ENCODE measurements around the gene ARAF.
A peak's percentile ranks its signal among the peaks of the same experiment; 100 is the strongest.

ARAF gene

GRCh38 chrX:47523297-47523696, 37.7 kb upstream of the ARAF start (continued):
- TF ChIP-seq CTCF (tag by site-specific recombination; IDR thresholded peaks at IDR 0.05) (peak; percentile 92), ZFP41 (tag by site-specific recombination; IDR thresholded peaks at IDR 0.05; ENCODE audit: borderline replicate concordance) (no peak), ZBTB48 (tag by site-specific recombination; IDR thresholded peaks at IDR 0.05) (no peak), ZNF10 (tag by site-specific recombination; IDR thresholded peaks at IDR 0.05) (peak; percentile 59), ZIC2 (tag by site-specific recombination; IDR thresholded peaks at IDR 0.05) (peak; percentile 44; the same call in 1 of the 2 replicates), PRDM6 (tag by site-specific recombination; IDR thresholded peaks at IDR 0.05) (no peak), ZNF654 (tag by site-specific recombination; IDR thresholded peaks at IDR 0.05; ENCODE audit: low read depth) (peak; percentile 63), ZNF776 (tag by site-specific recombination; IDR thresholded peaks at IDR 0.05; ENCODE audit: borderline replicate concordance) (no peak), SP3 (tag by site-specific recombination; IDR thresholded peaks at IDR 0.05) (peak; percentile 48)
- TF ChIP-seq, protein P1, sequence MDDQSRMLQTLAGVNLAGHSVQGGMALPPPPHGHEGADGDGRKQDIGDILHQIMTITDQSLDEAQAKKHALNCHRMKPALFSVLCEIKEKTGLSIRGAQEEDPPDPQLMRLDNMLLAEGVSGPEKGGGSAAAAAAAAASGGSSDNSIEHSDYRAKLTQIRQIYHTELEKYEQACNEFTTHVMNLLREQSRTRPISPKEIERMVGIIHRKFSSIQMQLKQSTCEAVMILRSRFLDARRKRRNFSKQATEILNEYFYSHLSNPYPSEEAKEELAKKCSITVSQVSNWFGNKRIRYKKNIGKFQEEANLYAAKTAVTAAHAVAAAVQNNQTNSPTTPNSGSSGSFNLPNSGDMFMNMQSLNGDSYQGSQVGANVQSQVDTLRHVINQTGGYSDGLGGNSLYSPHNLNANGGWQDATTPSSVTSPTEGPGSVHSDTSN (CRISPR knock-in tag; IDR thresholded peaks at IDR 0.05), result no peak
- TF ChIP-seq, protein P2, sequence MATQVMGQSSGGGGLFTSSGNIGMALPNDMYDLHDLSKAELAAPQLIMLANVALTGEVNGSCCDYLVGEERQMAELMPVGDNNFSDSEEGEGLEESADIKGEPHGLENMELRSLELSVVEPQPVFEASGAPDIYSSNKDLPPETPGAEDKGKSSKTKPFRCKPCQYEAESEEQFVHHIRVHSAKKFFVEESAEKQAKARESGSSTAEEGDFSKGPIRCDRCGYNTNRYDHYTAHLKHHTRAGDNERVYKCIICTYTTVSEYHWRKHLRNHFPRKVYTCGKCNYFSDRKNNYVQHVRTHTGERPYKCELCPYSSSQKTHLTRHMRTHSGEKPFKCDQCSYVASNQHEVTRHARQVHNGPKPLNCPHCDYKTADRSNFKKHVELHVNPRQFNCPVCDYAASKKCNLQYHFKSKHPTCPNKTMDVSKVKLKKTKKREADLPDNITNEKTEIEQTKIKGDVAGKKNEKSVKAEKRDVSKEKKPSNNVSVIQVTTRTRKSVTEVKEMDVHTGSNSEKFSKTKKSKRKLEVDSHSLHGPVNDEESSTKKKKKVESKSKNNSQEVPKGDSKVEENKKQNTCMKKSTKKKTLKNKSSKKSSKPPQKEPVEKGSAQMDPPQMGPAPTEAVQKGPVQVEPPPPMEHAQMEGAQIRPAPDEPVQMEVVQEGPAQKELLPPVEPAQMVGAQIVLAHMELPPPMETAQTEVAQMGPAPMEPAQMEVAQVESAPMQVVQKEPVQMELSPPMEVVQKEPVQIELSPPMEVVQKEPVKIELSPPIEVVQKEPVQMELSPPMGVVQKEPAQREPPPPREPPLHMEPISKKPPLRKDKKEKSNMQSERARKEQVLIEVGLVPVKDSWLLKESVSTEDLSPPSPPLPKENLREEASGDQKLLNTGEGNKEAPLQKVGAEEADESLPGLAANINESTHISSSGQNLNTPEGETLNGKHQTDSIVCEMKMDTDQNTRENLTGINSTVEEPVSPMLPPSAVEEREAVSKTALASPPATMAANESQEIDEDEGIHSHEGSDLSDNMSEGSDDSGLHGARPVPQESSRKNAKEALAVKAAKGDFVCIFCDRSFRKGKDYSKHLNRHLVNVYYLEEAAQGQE (tag by site-specific recombination; IDR thresholded peaks at IDR 0.05), result peak; percentile 29; the same call in 1 of the 2 replicates
- TF ChIP-seq, protein P3, sequence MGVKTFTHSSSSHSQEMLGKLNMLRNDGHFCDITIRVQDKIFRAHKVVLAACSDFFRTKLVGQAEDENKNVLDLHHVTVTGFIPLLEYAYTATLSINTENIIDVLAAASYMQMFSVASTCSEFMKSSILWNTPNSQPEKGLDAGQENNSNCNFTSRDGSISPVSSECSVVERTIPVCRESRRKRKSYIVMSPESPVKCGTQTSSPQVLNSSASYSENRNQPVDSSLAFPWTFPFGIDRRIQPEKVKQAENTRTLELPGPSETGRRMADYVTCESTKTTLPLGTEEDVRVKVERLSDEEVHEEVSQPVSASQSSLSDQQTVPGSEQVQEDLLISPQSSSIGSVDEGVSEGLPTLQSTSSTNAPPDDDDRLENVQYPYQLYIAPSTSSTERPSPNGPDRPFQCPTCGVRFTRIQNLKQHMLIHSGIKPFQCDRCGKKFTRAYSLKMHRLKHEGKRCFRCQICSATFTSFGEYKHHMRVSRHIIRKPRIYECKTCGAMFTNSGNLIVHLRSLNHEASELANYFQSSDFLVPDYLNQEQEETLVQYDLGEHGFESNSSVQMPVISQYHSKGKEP (tag by site-specific recombination; IDR thresholded peaks at IDR 0.05), result no peak
- TF ChIP-seq, protein P4, sequence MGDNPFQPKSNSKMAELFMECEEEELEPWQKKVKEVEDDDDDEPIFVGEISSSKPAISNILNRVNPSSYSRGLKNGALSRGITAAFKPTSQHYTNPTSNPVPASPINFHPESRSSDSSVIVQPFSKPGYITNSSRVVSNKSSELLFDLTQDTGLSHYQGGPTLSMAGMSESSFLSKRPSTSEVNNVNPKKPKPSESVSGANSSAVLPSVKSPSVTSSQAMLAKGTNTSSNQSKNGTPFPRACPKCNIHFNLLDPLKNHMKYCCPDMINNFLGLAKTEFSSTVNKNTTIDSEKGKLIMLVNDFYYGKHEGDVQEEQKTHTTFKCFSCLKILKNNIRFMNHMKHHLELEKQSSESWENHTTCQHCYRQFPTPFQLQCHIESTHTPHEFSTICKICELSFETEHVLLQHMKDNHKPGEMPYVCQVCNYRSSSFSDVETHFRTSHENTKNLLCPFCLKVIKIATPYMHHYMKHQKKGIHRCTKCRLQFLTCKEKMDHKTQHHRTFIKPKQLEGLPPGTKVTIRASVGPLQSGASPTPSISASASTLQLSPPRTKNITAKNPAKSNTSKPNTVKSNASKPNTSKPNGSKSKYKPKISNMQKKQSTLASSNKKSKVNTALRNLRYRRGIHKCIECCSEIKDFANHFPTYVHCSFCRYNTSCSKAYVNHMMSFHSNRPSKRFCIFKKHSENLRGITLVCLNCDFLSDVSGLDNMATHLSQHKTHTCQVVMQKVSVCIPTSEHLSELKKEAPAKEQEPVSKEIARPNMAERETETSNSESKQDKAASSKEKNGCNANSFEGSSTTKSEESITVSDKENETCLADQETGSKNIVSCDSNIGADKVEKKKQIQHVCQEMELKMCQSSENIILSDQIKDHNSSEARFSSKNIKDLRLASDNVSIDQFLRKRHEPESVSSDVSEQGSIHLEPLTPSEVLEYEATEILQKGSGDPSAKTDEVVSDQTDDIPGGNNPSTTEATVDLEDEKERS (tag by site-specific recombination; IDR thresholded peaks at IDR 0.05), result peak; percentile 27; the same call in 1 of the 2 replicates
